GM23248 (cell line): ENCODE data around the gene HDC.

Source experiments
- EZH2 ChIP-seq: fragments of 200-600 bp; sonication (generic); IDR thresholded peaks from 2 replicates; pipeline ENCODE4 v1.6.1; 2018; ENCODE audit warnings: antibody characterized with exemption, mild to moderate bottlenecking; ENCODE audit not compliant: insufficient read depth, poor library complexity, severe bottlenecking
- EZH2phosphoT487 ChIP-seq: fragments of 200-600 bp; sonication (generic); IDR thresholded peaks from 2 replicates; pipeline ENCODE4 v1.6.1; 2018; ENCODE audit warnings: antibody characterized with exemption, moderate library complexity, mild to moderate bottlenecking, low read depth; ENCODE audit not compliant: insufficient read depth

- TF ChIP-seq EZH2phosphoT487 (no peak), EZH2 (no peak)
These were observed at the start of gene HDC for GRCh38 chr15:50265620-50266019.
